Skeletal muscle cell (primary cell): Measurements from ENCODE around the gene ZNF385B.

Experiments
- DNase-seq: peaks from one replicate; pipeline ENCODE4 v3.0.0-alpha.2; 2010; ENCODE audit warnings: low read depth
- H3K4me3 ChIP-seq: 2 replicates; pipeline ENCODE4 v1.5.1; 2011; ENCODE audit warnings: low read depth, mild to moderate bottlenecking, control low read depth, low read length, moderate library complexity

Gene ZNF385B

GRCh38 chr2:179765666-179766065 is 95.7 kb downstream of the ZNF385B start:
- no peak for DNase-seq

DNA sequence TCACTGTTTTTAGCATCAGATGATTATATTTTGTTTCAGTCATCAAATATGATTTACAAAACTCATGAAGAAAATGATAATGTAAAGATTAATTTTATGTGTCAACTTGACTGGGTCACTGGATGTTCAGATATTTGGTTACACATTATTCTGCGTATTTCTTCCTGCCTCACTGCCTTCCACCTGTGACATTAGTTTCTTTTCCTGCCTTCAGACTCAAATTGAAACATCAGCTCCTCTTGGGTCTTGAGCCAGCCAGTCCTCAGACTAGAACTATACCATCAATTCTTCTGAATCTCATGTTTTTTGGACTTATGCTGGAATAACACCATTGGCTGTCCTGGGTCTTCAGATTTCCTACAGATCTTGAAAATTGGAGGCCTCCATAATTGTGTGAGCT is 96.7 kb downstream of the ZNF385B start:
- H3K4me3 ChIP-seq, result no peak overlapping the region

More at GRCh38 chr2:179765666-179766065, 95.7 kb downstream of the ZNF385B start:
- H3K4me3 ChIP-seq, result no peak overlapping the region

DNA sequence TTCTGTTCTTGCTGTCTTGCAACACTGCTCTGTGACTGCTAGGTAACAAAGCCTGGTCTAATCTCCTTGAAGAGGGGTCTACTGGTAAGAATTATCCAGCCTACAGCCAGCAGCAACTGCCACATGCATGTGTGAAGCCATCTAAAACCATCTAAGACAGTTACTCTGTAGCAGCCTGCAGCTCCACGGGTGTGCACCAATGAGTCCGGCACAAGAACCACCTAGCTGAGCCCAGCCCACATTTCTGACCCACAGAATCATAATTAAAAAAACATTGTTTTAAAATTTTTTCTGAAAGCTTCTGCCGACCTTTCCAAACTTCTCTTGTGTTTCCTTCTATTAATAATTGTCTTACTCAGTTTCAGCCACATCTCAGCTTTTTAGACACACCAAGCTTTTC is 102.8 kb downstream of the ZNF385B start:
- no peak for DNase-seq
- no peak overlapping the region for H3K4me3 ChIP-seq

More for the DNA sequence above, 96.7 kb downstream of the ZNF385B start:
- no peak for DNase-seq

DNA sequence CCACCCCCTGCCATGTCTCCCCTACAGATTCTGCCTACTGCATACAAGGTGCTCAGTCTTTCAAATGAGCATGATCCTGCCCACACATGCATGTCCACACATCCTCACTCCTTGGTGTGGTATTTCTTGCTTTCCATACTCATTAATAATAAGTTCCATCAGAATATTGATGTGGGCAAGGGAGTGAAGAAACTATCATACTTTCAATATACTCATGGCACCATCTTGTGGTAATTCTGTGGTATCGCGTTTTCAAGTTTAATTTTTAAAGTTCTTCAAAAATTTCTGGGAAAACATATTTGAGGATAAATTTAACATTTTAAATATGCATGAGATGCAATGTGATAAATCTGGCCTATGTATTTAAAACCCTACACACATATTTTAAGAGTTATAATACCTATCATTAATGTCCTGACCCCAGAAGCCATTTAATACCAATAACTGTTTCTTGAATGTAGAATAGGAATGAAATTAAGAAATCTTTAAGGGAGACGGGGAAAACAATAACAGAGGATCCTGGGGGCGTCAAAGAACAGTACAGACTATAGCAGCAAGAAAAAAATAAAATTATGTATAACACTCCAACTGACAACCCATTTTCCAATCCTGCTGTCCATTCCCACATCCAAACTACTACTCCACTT is 110.1 kb downstream of the ZNF385B start:
- DNase-seq, result no peak
- H3K4me3 ChIP-seq, result no peak overlapping the region

- no peak overlapping the region for H3K4me3 ChIP-seq
- peak; percentile 54 for DNase-seq
These were observed 112.2 kb downstream of the ZNF385B start for GRCh38 chr2:179749210-179749609.

DNA sequence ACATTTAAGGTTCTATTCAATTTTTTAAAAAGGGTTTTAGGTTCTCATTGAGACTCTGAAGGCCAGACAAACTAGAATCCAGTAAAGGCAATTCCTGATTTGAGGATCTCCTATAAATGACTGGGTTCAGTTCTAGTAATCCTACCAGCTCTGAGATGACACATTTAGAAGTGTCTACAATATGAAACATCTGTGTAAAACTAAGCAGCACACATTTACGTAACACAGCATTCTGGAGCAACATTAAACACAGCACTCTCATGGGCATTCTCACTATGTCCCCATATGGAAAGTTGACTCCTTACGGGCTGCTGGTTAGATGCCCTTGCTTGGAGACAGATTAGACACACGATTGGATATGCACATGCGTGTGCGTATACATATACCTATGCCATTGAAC is 114.4 kb downstream of the ZNF385B start:
- no peak for DNase-seq
- H3K4me3 ChIP-seq, result no peak overlapping the region

DNA sequence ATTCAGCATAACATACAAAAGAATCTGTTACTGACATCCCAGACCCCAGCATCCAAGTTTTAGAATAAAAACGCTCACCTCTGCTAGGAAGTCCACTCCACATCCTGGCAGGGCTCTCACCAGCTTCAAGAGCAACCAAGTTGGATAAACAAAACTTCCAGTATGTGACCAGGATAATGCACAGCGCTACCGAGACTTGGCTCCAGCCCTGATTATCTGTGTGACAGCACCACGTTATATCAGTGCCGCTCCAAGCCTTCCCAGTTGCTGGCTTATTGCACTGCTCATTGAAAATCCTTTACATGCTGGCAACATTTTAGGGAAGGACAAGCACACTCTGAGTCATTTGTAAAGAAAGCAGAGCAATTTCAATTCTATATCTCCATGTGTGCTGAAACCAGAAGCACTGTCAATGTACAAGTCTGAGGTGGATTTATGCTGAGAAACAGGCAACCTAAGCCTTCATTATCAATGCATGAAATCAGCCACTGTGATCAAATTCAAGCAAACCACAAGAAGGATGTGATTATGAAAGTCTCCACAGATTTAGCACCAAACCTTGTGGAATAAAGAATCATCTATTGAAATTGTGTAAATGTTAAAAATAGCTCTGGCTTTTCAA is 115.7 kb downstream of the ZNF385B start:
- peak; percentile 15 for DNase-seq

DNA sequence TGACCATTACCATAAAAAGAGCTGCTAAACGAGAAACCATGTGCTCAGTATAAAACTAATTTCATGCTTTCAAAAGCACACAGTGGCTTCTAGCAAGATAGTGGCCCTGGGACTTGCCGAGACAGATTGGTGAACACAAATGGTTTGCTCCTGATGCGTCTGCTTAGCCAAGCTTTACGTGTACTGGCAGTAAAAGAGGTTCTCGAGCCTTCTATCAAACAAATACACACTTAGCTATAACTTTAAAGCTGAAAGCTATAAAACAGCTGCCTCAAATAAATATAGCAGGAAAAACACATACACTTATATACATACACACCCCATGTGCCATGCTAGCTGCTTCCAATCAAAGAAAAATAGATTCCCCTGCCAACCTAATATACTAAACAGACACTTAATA is 117.0 kb downstream of the ZNF385B start:
- H3K4me3 ChIP-seq, result no peak overlapping the region
- DNase-seq, result no peak

More for the DNA sequence above, 115.7 kb downstream of the ZNF385B start:
- H3K4me3 ChIP-seq, result no peak overlapping the region

GRCh38 chr2:179741317-179741716 is 120.1 kb downstream of the ZNF385B start:
- no peak overlapping the region for H3K4me3 ChIP-seq
- DNase-seq, result peak; percentile 72

GRCh38 chr2:179729966-179730365 is 131.4 kb downstream of the ZNF385B start:
- no peak overlapping the region for H3K4me3 ChIP-seq
- DNase-seq, result no peak

- no peak overlapping the region for H3K4me3 ChIP-seq
- DNase-seq, result no peak
These were observed 134.8 kb downstream of the ZNF385B start for GRCh38 chr2:179726461-179727180.

DNA sequence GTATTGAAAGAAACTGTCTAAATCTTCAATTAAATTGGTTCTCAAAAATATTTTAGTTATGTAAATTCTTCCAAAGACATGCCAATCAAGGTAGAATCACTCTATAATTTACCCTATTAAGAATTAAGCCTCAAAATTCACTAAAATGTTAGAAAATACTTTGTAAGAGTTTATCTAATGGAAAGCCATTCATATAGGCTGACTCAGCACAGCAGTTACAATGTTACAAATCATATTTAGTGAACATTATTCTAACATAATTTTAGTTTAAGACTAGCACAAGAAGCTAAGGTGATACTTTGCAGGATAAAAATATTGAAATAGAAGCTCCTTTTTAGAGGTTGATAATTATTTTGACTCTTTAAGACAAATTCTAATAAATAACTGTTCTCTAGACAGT is 137.0 kb downstream of the ZNF385B start:
- DNase-seq, result no peak
- no peak overlapping the region for H3K4me3 ChIP-seq

GRCh38 chr2:179720173-179720772 is 141.1 kb downstream of the ZNF385B start:
- H3K4me3 ChIP-seq, result no peak overlapping the region
- DNase-seq, result no peak

DNA sequence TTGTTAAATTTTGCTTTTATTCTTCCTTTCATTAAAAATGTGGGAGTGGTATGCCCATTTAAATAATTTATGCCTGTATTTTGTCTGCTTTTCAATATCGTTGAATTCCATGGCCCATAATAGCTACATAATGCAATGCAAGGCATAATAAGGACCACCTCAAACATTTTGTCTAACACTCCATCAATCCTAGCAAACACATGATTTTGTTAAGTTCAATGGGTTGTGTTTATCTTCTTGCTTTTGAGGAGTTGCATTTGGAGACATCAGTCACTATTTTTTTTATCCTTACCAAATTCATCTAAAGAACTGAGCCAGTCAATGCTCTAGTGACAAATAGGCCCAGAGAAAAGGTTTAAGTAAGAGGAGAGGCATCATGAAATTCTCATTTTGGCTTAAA is 145.5 kb downstream of the ZNF385B start:
- H3K4me3 ChIP-seq, result no peak overlapping the region
- no peak for DNase-seq

DNA sequence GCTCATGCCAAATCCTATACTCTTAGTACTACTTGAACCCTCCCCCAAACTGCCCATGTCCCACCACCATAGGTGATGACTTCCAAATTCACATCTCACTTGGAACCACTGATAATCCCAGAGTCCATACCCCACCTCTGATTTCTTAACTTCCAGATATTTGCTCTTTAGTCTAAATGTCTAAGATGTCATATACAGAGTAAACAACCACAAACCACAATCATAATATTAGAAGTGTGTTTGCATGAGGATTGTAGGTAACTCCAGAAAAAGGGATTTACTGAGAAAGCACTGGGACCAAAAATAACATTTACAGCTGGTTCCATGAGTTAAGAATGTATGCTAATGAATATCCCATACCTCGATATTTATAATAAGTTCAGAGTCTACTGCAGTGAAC is 146.2 kb downstream of the ZNF385B start:
- H3K4me3 ChIP-seq, result no peak overlapping the region
- no peak for DNase-seq

GRCh38 chr2:179712825-179713224 is 148.6 kb downstream of the ZNF385B start:
- no peak overlapping the region for H3K4me3 ChIP-seq
- no peak for DNase-seq

DNA sequence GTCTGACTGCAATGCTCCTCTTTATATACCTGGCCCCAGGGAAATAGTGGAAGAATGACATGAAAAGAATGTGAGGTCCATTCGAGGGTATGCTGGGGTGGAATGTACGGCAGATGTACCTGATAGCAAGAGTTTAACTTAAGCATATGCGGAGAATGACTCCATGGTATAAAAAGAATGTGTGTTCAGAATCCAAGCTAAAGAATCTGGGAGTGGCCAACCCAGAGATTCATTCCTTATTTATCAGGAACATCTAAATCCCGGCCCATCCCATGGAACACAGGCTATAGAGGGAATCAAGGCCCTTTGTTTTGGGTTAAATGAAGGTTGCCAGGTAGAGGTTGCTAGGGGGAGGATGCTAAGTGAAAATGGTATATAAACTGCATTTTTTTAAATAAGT is 150.0 kb downstream of the ZNF385B start:
- DNase-seq, result no peak
- H3K4me3 ChIP-seq, result no peak overlapping the region

- DNase-seq, result no peak
- no peak overlapping the region for H3K4me3 ChIP-seq
These were observed 157.7 kb downstream of the ZNF385B start for GRCh38 chr2:179703702-179704101.

- no peak overlapping the region for H3K4me3 ChIP-seq
- no peak for DNase-seq
These were observed 158.5 kb downstream of the ZNF385B start for GRCh38 chr2:179702912-179703311.

DNA sequence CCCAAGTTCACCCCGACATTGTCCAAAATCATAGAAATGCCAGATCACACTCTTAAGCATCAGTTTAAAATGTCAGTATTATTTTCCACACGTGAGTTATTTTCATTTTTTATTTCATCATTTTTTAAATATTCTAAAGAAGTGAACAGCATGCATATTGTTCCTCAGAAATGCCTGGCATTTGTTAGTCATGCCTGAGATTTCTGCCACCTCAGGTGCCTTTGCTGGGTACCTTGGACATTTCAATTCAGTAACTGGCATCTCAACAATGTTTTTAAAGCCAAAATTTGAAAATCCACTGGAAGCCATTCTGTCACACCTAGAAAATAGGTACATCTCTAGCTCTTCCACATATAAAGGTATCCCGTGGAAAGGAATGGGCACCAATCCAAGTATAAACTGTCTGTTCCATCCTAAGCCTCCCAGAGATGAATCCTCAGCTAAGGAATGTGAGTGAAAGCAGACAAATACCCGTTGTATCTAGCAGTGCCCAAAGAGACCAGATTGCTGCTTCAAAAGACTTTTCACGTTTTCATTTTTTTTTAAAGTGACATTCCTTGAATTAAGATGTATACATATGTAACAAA is 159.8 kb downstream of the ZNF385B start:
- no peak overlapping the region for H3K4me3 ChIP-seq
- DNase-seq, result no peak
